ENCODE data around the gene SHISA5. TPM values are rescaled to one million over a fixed set of nuclear protein-coding genes. Genes with fewer than 3 reads are reported as not detected.

SHISA5 gene
- total RNA-seq, 1 experiment from 2014 or later, result 104 TPM

DNA sequence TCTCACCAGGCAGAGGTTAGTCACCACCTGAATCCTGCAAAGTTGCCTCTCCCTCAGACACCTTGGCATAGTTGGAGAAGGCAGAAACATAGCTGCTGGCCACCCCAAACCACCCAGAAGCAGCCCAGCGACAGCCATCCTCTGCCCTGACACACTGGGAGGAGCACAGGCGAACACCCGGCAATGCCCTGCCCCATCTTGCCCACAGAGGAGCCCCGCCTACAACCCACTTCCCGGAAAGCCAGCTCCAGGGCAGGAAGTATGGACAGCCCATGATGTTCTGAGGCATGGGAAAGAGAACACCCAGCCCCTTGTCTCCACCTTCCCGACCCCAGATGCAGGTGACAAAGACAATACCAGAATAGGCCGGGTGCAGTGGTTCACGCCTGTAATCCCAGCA is 12.6 kb upstream of the SHISA5 start (continued):
- no peak for TF ChIP-seq CTCF (IDR thresholded peaks at IDR 0.05 in 2 of 3, conservative IDR thresholded peaks at IDR 0.05 in 1 of 3; ENCODE audit: borderline replicate concordance in 1 of 3, insufficient read depth in 1 of 3, low read depth in 2 of 3, low read length in 2 of 3)
- no peak for TF ChIP-seq SRF (IDR thresholded peaks at IDR 0.05; ENCODE audit: low read depth)
- no peak for TF ChIP-seq YY1 (IDR thresholded peaks at IDR 0.05; ENCODE audit: extremely low read depth, insufficient replicate concordance, low read depth, low read length)
- no peak for TF ChIP-seq EZH2phosphoT487 (IDR thresholded peaks at IDR 0.05; ENCODE audit: borderline replicate concordance)
- no peak for TF ChIP-seq EGR1 (IDR thresholded peaks at IDR 0.05; ENCODE audit: low read depth)
- TF ChIP-seq, protein P1, sequence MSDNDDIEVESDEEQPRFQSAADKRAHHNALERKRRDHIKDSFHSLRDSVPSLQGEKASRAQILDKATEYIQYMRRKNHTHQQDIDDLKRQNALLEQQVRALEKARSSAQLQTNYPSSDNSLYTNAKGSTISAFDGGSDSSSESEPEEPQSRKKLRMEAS (IDR thresholded peaks at IDR 0.05), result no peak

DNA sequence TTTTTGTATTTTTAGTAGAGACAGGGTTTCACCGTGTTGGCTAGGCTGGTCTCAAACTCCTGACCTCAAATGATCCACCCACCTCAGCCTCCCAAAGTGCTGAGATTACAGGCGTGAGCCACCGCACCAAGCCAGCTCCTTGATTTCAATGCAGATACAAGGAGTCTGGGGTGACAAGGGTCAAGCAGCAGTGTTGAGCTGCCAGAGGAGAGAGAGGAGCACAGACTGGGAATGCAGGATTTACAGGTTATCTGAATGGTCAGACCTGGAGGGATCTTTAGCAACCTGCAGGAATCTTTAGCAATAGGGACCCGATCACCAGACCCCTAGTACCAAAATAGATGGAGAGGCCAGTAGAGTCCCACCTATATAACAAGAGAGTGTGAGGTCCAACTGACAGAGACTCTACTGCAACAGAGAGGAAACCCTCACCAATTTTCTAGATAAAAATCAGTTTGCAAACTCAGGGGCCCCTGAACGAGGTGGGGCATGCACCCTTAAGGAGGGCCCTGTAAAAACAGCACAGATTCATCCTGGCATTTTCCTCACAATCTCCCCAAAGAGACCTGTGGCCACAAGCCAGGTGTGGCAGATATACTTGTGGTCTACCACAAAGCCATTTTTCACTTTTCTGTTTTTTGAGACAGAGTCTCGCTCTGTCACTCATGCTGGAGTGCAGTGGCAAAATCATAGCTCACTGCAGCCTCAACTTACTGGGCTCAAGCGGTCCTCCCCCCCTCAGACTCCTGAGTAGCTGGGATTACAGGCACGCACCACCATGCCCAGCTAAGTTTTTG is 10.7 kb upstream of the SHISA5 start:
- no peak overlapping the region for H2AFZ ChIP-seq (ENCODE audit: low read depth, low read length, poor library complexity, severe bottlenecking)
- ChIA-PET POLR2A (no interaction called here), CTCF (interaction anchor here (1.0 kb wide), 1 partner anchor 78 kb away, joined by 3 read pairs; no protein-coding TSS in a partner anchor), RAD21 (ENCODE audit: low non-redundant PET in 1 of 2, low total read pairs in 2 of 2, uncharacterized antibody in 2 of 2, unreplicated experiment in 2 of 2) (no interaction called here)
- H3K27me3 ChIP-seq (ENCODE audit: insufficient read depth, low read length), result no peaks in the 10 kb centered on the region
- BruUV-seq (replicated peaks), result no TSS peak
- no peak overlapping the region for H3K9ac ChIP-seq (ENCODE audit: low read length)
- no peak overlapping the region for H3K4me2 ChIP-seq (ENCODE audit: low read length)
- H3K4me1 ChIP-seq (ENCODE audit: control insufficient read depth in 1 of 2, insufficient read depth in 2 of 2, low read length in 2 of 2), result peaks cover 2 to 3% of the 10 kb centered on the region in 2 experiments; a peak in 2 of 4 replicates
- ATAC-seq (no peak), DNase-seq (ENCODE audit: low read depth, low spot score) (no peak)
- no peaks in the 10 kb centered on the region for H4K20me1 ChIP-seq (ENCODE audit: insufficient read depth)
- H3K27ac ChIP-seq (ENCODE audit: low read depth, low read length), result no peak overlapping the region
- H3K4me3 ChIP-seq (replicated peaks in 1 of 2; ENCODE audit: low read depth in 1 of 2, low read length in 2 of 2), result no peak overlapping the region
- H3K79me2 ChIP-seq (ENCODE audit: insufficient read depth, low read length), result no peaks in the 10 kb centered on the region
- H3K9me2 ChIP-seq (ENCODE audit: insufficient read depth), result no peaks in the 10 kb centered on the region
- H3K9me3 ChIP-seq (ENCODE audit: control insufficient read depth in 1 of 2, insufficient read depth in 1 of 2, low read depth in 1 of 2, low read length in 2 of 2), result no peaks in the 10 kb centered on the region
- no peaks in the 10 kb centered on the region for H3K36me3 ChIP-seq (ENCODE audit: control insufficient read depth in 1 of 2, insufficient read depth in 2 of 2, low read length in 2 of 2)
- intact Hi-C loops (cut with micrococcal nuclease), result no loop called here
- TF ChIP-seq CEBPB (IDR thresholded peaks at IDR 0.05; ENCODE audit: low read depth) (no peak), EZH2phosphoT487 (IDR thresholded peaks at IDR 0.05; ENCODE audit: borderline replicate concordance) (no peak), ZFX (IDR thresholded peaks at IDR 0.05) (no peak), FOSL1 (IDR thresholded peaks at IDR 0.05; ENCODE audit: low read depth) (no peak), CBX3 (IDR thresholded peaks at IDR 0.05; ENCODE audit: low read depth) (no peak), SP1 (IDR thresholded peaks at IDR 0.05; ENCODE audit: low read depth) (no peak), EZH2 (IDR thresholded peaks at IDR 0.05) (no peak), RAD21 (IDR thresholded peaks at IDR 0.05; ENCODE audit: low read depth) (no peak), ATF3 (IDR thresholded peaks at IDR 0.05) (no peak), SIN3A (IDR thresholded peaks at IDR 0.05; ENCODE audit: low read depth) (no peak), POLR2AphosphoS5 (IDR thresholded peaks at IDR 0.05; ENCODE audit: low read depth, low read length) (no peak), ELF1 (IDR thresholded peaks at IDR 0.05; ENCODE audit: borderline replicate concordance, low read depth) (no peak), EGR1 (IDR thresholded peaks at IDR 0.05; ENCODE audit: low read depth) (no peak), ZNF274 (IDR thresholded peaks at IDR 0.05; ENCODE audit: low read depth, low read length) (no peak), TCF7L2 (IDR thresholded peaks at IDR 0.05; ENCODE audit: borderline replicate concordance, extremely low read depth, insufficient read depth, insufficient read length) (no peak)
- TF ChIP-seq, protein P2, sequence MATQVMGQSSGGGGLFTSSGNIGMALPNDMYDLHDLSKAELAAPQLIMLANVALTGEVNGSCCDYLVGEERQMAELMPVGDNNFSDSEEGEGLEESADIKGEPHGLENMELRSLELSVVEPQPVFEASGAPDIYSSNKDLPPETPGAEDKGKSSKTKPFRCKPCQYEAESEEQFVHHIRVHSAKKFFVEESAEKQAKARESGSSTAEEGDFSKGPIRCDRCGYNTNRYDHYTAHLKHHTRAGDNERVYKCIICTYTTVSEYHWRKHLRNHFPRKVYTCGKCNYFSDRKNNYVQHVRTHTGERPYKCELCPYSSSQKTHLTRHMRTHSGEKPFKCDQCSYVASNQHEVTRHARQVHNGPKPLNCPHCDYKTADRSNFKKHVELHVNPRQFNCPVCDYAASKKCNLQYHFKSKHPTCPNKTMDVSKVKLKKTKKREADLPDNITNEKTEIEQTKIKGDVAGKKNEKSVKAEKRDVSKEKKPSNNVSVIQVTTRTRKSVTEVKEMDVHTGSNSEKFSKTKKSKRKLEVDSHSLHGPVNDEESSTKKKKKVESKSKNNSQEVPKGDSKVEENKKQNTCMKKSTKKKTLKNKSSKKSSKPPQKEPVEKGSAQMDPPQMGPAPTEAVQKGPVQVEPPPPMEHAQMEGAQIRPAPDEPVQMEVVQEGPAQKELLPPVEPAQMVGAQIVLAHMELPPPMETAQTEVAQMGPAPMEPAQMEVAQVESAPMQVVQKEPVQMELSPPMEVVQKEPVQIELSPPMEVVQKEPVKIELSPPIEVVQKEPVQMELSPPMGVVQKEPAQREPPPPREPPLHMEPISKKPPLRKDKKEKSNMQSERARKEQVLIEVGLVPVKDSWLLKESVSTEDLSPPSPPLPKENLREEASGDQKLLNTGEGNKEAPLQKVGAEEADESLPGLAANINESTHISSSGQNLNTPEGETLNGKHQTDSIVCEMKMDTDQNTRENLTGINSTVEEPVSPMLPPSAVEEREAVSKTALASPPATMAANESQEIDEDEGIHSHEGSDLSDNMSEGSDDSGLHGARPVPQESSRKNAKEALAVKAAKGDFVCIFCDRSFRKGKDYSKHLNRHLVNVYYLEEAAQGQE (IDR thresholded peaks at IDR 0.05; ENCODE audit: low read depth), result no peak
- TF ChIP-seq, protein P1 (IDR thresholded peaks at IDR 0.05), result no peak
